HG03469 (cell line): Measurements from ENCODE around the gene SNRPD3.

Experiments used
- ATAC-seq: cut with Tn5 transposase; IDR thresholded peaks from one replicate; pipeline ENCODE4 v1.9.1; 2021; ENCODE audit warnings: mild to moderate bottlenecking, moderate library complexity, moderate number of reproducible peaks; ENCODE audit not compliant: unreplicated experiment

The SNRPD3 gene

GRCh38 chr22:24555165-24556039, at the start of gene SNRPD3:
Gene SNRPD3 (plus strand): TSS chr22:24555999. CDS start chr22:24557675, 1,676 bp downstream.
- peak; percentile 53 for ATAC-seq

GRCh38 chr22:24506802-24507438, 48.9 kb upstream of the SNRPD3 start:
- no peak for ATAC-seq

DNA sequence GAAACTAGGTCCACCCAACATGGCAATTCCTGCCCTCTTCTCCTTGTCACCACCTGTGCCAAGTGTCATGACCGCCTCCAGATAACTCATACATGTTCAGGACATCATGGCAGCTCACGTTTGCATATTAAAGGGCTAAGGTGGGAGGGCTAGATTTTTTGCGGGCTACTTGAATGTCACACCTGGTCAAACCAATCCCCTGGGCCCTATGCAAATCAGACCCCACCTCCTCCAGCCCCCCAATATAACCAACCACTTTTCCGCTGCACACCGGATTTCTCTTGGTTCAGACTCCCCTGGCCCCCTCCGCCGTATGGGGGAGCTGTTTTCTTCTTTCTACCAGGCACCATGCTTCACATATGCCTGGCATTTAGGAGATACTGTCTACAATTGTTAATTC, 48.1 kb upstream of the SNRPD3 start:
- no peak for ATAC-seq

GRCh38 chr22:24510637-24511625, 44.9 kb upstream of the SNRPD3 start:
- no peak for ATAC-seq

DNA sequence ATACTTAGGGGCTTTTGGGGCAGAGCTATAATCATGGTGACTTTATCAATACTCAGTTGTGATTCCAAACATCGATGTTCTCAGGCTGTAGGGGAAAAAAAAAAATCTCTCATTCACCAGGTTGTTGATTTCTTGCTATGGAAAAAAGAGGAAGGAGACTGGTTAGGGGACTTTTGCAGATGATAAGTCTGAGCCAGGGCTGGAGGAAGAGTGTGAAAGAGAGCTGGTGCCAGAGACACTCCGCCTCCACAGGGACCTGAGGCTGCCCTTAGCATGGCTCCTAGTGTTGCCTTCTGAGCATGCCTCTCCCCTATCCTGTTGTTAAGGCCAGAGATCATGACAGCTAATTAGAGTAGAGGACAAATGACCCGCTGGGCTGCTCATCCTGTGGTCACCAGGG, 43.8 kb upstream of the SNRPD3 start:
- no peak for ATAC-seq

- no peak for ATAC-seq
Measured at GRCh38 chr22:24513378-24514240, 42.2 kb upstream of the SNRPD3 start.

GRCh38 chr22:24514241-24515026, 41.4 kb upstream of the SNRPD3 start:
- no peak for ATAC-seq

DNA sequence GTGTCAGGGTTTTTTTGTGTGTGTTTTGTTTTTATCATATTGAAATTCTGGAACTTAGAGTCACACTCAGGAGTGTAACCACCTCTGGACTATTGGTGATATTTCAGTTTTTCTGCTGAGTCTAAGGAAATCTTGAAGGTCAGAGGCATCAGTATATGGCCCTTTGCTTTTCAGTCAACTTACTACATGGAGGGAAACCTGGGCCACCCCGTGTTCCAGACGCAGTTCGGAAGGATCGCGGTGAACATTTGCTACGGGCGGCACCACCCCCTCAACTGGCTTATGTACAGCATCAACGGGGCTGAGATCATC, 40.8 kb upstream of the SNRPD3 start:
- no peak for ATAC-seq

- no peak for ATAC-seq
Measured at GRCh38 chr22:24516301-24516737, 39.5 kb upstream of the SNRPD3 start.

- no peak for ATAC-seq
Measured at GRCh38 chr22:24517446-24517845, 38.4 kb upstream of the SNRPD3 start.

GRCh38 chr22:24518228-24518627, 37.6 kb upstream of the SNRPD3 start:
- ATAC-seq = no peak

DNA sequence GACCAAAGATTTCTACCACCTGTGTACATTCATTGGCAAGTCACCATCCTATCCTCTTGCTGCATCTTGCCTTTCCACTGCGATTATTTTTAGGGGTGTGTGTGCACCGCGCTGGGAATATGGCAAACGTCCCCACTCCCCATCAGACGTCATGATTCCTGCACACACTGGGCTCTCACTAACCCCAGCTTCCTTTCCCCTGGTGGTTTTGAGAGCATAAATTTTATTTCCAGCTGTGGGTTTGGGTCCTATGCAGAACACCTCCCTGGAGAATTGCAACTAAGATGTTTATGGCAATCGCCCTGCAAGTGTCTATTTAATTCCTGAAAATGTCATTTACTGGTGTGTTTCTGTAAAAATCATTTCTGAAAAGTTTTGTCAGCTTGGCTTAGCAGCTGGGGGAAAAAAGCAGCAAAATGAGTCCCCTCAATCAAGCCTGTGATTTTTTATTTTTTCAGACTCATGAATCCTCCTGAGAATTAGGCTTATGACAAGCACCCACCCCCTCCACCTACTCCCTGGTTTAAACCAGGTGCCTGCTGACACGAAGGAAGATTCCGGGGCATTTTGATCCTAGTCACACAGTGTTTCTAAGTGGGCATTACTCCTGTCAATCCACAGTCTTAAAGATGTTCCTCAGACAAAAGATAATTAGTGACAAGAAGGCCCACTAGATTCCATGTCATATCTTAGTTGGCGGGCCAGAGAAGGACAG, 36.9 kb upstream of the SNRPD3 start:
- ATAC-seq = no peak

GRCh38 chr22:24519496-24519895, 36.3 kb upstream of the SNRPD3 start:
- no peak for ATAC-seq

DNA sequence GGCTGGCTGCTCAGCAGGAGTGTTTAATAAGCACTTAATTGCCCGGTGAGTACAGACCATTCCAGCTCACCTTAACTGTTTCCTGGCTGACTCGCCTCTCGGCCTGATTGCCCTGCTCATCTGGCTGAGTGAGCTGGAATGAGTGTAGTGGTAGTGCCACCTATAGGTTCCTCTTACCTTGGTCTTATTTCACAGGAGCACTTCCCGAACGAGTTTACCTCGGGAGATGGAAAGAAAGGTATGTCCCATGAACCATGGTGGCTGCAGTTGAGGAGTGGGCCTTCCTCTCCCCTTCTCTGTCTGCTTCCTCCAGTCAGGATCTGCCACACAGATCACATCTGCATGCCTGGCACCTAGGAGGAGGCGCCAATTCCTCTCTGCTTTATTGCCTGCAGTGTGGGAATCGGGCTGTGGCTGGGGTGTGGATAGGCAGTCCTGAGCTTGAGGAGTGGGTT, 34.0 kb upstream of the SNRPD3 start:
- ATAC-seq = no peak

GRCh38 chr22:24523873-24524272, 31.9 kb upstream of the SNRPD3 start:
- no peak for ATAC-seq

DNA sequence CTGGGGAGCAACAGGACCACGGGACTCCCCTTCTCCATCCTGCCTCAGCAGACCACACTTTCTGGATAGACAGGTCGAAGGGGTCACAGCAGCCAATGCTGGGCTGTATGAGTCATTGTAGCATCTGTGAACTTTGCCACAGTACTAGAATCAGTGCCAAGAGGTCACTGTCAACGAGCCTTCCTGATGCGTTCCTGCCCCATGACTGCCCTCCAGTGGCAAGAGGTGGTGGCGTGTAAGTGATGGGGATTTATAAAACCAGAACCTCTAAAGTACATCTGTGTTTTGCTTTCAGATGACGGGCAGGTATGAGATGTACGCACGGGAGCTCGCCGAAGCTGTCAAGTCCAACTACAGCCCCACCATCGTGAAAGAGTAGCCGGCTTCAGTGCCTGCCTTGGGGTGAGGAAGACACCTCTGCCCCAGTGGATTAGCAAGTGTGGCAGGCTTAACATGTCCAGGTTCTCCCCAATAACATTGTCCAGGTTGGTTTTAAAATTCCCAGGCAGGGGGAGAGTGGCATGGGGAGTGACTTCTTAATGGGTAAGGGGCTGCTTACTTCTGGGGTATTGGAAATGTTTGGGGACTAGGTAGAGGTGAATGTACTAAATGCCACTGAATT, 30.3 kb upstream of the SNRPD3 start:
- no peak for ATAC-seq

GRCh38 chr22:24526191-24526590, 29.6 kb upstream of the SNRPD3 start:
- no peak for ATAC-seq

DNA sequence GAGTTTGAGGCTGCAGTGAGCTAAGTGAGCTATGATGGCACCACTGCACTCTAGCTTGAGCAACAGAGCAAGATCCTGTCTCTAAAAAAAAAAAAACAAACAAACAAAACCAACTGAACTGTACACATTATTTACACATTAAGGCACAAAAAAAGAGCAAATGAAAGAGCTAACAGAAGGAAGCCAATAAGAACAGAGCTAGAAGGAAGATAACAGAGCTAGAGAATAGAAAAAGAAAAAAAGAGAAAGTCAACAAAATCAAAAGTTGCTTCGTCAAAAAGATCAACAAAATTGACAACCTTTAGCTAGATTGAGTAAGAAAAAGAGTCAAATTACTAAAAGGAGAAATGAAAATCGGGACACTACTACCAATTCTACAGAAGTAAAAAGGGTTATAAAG, 25.9 kb upstream of the SNRPD3 start:
- no peak for ATAC-seq
